Hepatocyte (in vitro differentiated cells): ENCODE data around the gene BTRC. TPM values are rescaled to one million over a fixed set of nuclear protein-coding genes. Genes with fewer than 3 reads are reported as not detected.

ENCODE experiments used
- DNase-seq: peaks from one replicate; pipeline ENCODE4 v3.0.0-alpha.2; 2016; ENCODE audit warnings: low spot score
- H2AFZ ChIP-seq: fragments of 200-600 bp; sonication (generic); 2 replicates; pipeline ENCODE4 v1.6.0; 2016; ENCODE audit warnings: antibody characterized with exemption, mild to moderate bottlenecking
- H3K27ac ChIP-seq: fragments of 200-600 bp; sonication (generic); 2 replicates; pipeline ENCODE4 v1.5.1; 2016; ENCODE audit warnings: mild to moderate bottlenecking
- H3K27me3 ChIP-seq: fragments of 200-600 bp; sonication (generic); 2 replicates; pipeline ENCODE4 v1.6.1; 2016
- H3K36me3 ChIP-seq: fragments of 200-600 bp; sonication (generic); replicated peaks from 2 replicates; pipeline ENCODE4 v1.5.1; 2016; ENCODE audit warnings: low read depth; ENCODE audit not compliant: insufficient read depth
- H3K4me1 ChIP-seq: fragments of 200-600 bp; sonication (generic); 2 replicates; pipeline ENCODE4 v1.5.1; 2016; ENCODE audit warnings: mild to moderate bottlenecking, moderate library complexity; ENCODE audit not compliant: insufficient read depth
- H3K4me2 ChIP-seq: fragments of 200-600 bp; sonication (generic); 2 replicates; pipeline ENCODE4 v1.6.0; 2016
- H3K4me3 ChIP-seq: fragments of 200-600 bp; sonication (generic); 2 replicates; pipeline ENCODE4 v1.5.1; 2016; ENCODE audit warnings: mild to moderate bottlenecking
- H3K79me2 ChIP-seq: fragments of 200-600 bp; sonication (generic); 2 replicates; pipeline ENCODE4 v1.6.0; 2017; ENCODE audit warnings: mild to moderate bottlenecking
- H3K9me2 ChIP-seq: fragments of 200-600 bp; sonication (generic); replicated peaks from 2 replicates; pipeline ENCODE4 v1.6.0; 2017; ENCODE audit warnings: mild to moderate bottlenecking; ENCODE audit not compliant: insufficient read depth
- H3K9me3 ChIP-seq: fragments of 200-600 bp; sonication (generic); 2 replicates; pipeline ENCODE4 v1.5.1; 2016; ENCODE audit warnings: low read depth, mild to moderate bottlenecking
- H4K20me1 ChIP-seq: fragments of 200-600 bp; sonication (generic); 2 replicates; pipeline ENCODE4 v1.6.0; 2016; ENCODE audit warnings: mild to moderate bottlenecking; ENCODE audit not compliant: insufficient read depth, poor library complexity, severe bottlenecking
- EZH2 ChIP-seq: fragments of 200-600 bp; sonication (generic); IDR thresholded peaks from 2 replicates; pipeline ENCODE4 v1.6.1; 2016; ENCODE audit warnings: antibody characterized with exemption, mild to moderate bottlenecking, borderline replicate concordance
- EZH2phosphoT487 ChIP-seq: fragments of 200-600 bp; sonication (generic); IDR thresholded peaks from one replicate; pipeline ENCODE4 v1.6.1; 2018; ENCODE audit warnings: antibody characterized with exemption, mild to moderate bottlenecking, low read depth, moderate library complexity; ENCODE audit not compliant: unreplicated experiment, severe bottlenecking
- WGBS: methylation state at CpG from one replicate; pipeline ENCODE4 v1.1.6; 2016; ENCODE audit warnings: low lambda C conversion rate; ENCODE audit errors: missing lambda C conversion rate; 5-methylcytosine and 5-hydroxymethylcytosine counted together
- polyA plus RNA-seq: library from polyadenylated mRNA; unstranded; fragments of >200 nt; fragmentation: Nextera tagmentation; extraction: Ambion mirVana; gene quantifications from 2 replicates; pipeline ENCODE4 v1.2.1, GENCODE V29; 2016
- total RNA-seq: library from RNA; depleted of rRNA; stranded (reverse); fragments of >200 nt; gene quantifications from 2 replicates; pipeline ENCODE4 v1.2.3, GENCODE V29; 2014
- TF ChIP-seq, protein P1 (sequence below): fragments of 200-600 bp; sonication (generic); IDR thresholded peaks from 2 replicates; pipeline ENCODE4 v1.5.1; 2016; ENCODE audit warnings: antibody characterized with exemption, mild to moderate bottlenecking; ENCODE audit not compliant: poor library complexity

The BTRC gene
- total and polyA plus RNA-seq, 2 experiments from 2014 or later = 14.5 to 24.3 TPM

DNA sequence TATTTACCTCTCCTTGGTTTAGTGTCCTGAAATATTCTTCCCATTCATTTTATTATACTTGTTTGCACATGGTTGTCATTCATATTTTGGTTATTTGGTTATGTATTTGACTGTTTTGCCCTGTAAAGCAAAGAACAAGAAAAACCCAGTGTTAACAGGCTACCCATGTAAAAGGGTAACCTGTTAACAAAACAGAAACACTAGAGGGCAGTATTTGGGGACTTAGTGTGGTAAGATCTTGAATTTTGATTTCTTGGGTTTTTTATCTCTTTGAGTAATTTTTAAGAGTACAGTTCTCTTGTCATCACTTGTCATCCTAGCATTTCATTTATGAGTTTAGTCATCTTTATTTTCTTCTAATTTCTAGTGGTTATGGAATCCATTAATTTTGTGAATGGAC is 182.8 kb downstream of the BTRC start:
- Histone ChIP-seq H3K36me3 (no peaks in the 10 kb centered on the region), H2AFZ (no peak overlapping the region), H3K9me2 (no peaks in the 10 kb centered on the region), H3K9me3 (no peaks in the 10 kb centered on the region), H3K4me1 (no peaks in the 10 kb centered on the region), H4K20me1 (no peaks in the 10 kb centered on the region), H3K27ac (no peak overlapping the region), H3K4me3 (no peak overlapping the region), H3K4me2 (no peak overlapping the region), H3K79me2 (no peaks in the 10 kb centered on the region), H3K27me3 (no peaks in the 10 kb centered on the region)
- no peak for DNase-seq
- TF ChIP-seq, protein P1, sequence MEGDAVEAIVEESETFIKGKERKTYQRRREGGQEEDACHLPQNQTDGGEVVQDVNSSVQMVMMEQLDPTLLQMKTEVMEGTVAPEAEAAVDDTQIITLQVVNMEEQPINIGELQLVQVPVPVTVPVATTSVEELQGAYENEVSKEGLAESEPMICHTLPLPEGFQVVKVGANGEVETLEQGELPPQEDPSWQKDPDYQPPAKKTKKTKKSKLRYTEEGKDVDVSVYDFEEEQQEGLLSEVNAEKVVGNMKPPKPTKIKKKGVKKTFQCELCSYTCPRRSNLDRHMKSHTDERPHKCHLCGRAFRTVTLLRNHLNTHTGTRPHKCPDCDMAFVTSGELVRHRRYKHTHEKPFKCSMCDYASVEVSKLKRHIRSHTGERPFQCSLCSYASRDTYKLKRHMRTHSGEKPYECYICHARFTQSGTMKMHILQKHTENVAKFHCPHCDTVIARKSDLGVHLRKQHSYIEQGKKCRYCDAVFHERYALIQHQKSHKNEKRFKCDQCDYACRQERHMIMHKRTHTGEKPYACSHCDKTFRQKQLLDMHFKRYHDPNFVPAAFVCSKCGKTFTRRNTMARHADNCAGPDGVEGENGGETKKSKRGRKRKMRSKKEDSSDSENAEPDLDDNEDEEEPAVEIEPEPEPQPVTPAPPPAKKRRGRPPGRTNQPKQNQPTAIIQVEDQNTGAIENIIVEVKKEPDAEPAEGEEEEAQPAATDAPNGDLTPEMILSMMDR = no peak

DNA sequence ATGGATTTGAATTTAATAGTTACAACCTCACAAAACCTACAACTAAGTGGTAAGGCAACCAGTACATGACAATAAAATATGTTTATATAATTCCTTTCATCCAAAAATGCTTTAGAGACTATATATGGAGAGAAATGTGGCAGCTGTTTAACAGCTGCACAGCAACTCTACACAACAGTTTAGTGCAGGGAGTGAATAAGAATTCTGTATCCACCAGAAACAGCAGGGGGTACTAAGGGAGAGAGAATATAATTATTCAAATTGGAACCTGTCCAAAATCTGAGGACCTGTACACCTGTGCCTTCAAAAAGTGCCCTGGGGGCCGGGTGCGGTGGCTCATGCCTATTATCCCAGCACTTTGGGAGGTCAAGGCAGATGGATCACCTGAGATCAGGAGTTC is 184.5 kb downstream of the BTRC start:
- no peak for DNase-seq
- Histone ChIP-seq H2AFZ (no peak overlapping the region), H3K4me2 (no peak overlapping the region), H3K4me1 (no peaks in the 10 kb centered on the region), H4K20me1 (no peaks in the 10 kb centered on the region), H3K27ac (no peak overlapping the region), H3K4me3 (no peak overlapping the region), H3K27me3 (no peaks in the 10 kb centered on the region), H3K36me3 (no peaks in the 10 kb centered on the region), H3K9me3 (no peaks in the 10 kb centered on the region), H3K9me2 (no peaks in the 10 kb centered on the region), H3K79me2 (no peaks in the 10 kb centered on the region)
- no peak for TF ChIP-seq EZH2
- TF ChIP-seq, protein P1 = no peak
- no peak for TF ChIP-seq EZH2phosphoT487
- WGBS = 98% methylated on average over 2 of the region's 2 CpGs

DNA sequence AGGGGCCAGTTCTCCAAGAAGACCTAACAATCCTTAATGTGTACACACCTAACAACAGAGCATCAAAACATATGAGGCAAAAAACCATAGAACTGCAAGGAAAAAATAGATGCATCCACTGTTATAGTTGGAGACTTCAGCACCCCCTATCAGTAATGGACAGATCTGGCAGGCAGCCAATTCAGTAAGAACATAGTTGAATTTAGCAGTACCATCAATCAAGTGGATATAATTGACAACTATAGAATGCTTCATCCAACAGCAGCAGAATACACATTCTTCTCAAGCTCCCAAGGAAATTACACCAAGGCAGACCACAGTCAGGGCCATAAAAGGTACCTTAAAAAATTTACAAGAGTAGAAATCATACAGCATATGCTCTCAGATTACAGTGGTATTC is 191.9 kb downstream of the BTRC start:
- Histone ChIP-seq H3K4me3 (no peak overlapping the region), H3K4me1 (no peaks in the 10 kb centered on the region), H3K4me2 (no peak overlapping the region), H3K36me3 (no peaks in the 10 kb centered on the region), H4K20me1 (no peaks in the 10 kb centered on the region), H2AFZ (no peak overlapping the region), H3K27ac (no peak overlapping the region), H3K9me2 (no peaks in the 10 kb centered on the region), H3K9me3 (no peaks in the 10 kb centered on the region), H3K27me3 (no peaks in the 10 kb centered on the region), H3K79me2 (no peaks in the 10 kb centered on the region)
- TF ChIP-seq, protein P1 = no peak
- TF ChIP-seq EZH2 (no peak), EZH2phosphoT487 (no peak)
- no peak for DNase-seq

DNA sequence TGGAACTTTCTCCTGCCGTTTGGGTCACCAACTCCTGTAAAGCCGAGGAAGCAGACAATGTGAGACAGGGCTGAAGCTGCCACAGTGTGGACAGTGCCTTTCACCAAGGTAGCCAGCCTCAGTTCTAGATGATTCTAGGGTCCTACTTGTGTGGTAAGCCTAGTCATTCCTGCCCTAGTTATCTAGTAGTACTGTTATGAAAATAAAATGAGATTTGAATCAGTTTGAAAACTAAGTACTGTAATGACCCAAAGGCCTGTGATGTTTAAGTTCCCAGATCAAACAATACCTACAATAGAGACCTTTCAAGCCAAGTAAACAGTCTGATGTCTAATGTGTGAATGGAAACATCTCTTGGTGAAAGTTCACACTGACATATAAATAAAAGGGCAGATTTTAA is 197.0 kb downstream of the BTRC start:
- H3K9me3 ChIP-seq = no peaks in the 10 kb centered on the region
- no peak overlapping the region for H3K27ac ChIP-seq
- H3K4me2 ChIP-seq = no peak overlapping the region
- no peak for TF ChIP-seq EZH2
- no peak for TF ChIP-seq EZH2phosphoT487
- TF ChIP-seq, protein P1 = no peak
- no peaks in the 10 kb centered on the region for H3K79me2 ChIP-seq
- H3K36me3 ChIP-seq = no peaks in the 10 kb centered on the region
- no peaks in the 10 kb centered on the region for H4K20me1 ChIP-seq
- WGBS = 85% methylated on average over 2 of the region's 2 CpGs
- H3K4me1 ChIP-seq = no peaks in the 10 kb centered on the region
- H3K4me3 ChIP-seq = no peak overlapping the region
- H3K27me3 ChIP-seq = no peaks in the 10 kb centered on the region
- H2AFZ ChIP-seq = no peak overlapping the region
- H3K9me2 ChIP-seq = no peaks in the 10 kb centered on the region
- DNase-seq = no peak
